OCI-M2 (cell line): Measurements from ENCODE around the gene ASPHD1.
"Not testable (repeated sequence)": the region's sequence is repeated elsewhere in the genome, so short reads cannot be mapped to it uniquely, and the experiment has no call there.

Experiments used
- DNase-seq: peaks from one replicate; lab custom pipeline; 2025; ENCODE audit not compliant: unreplicated experiment; lab: John Stamatoyannopoulos, UW

The ASPHD1 gene

GRCh38 chr16:29877266-29877961 lies 22.9 kb upstream of the ASPHD1 start:
- DNase-seq = no peak

GRCh38 chr16:29878172-29878571 lies 22.1 kb upstream of the ASPHD1 start:
- no peak for DNase-seq

- DNase-seq = no peak
These were observed 19.2 kb upstream of the ASPHD1 start for GRCh38 chr16:29881050-29881449.

GRCh38 chr16:29883987-29884386 lies 16.3 kb upstream of the ASPHD1 start:
- DNase-seq = no peak

GRCh38 chr16:29889372-29889771 lies 10.9 kb upstream of the ASPHD1 start:
- DNase-seq = not testable (repeated sequence)

- DNase-seq = no peak
These were observed 8.5 kb upstream of the ASPHD1 start for GRCh38 chr16:29891525-29892457.

- no peak for DNase-seq
These were observed 7.9 kb upstream of the ASPHD1 start for GRCh38 chr16:29892458-29892813.

- DNase-seq = no peak
These were observed 6.7 kb upstream of the ASPHD1 start for GRCh38 chr16:29893553-29893952.

- DNase-seq = no peak
These were observed 5.9 kb upstream of the ASPHD1 start for GRCh38 chr16:29894352-29894751.

GRCh38 chr16:29896841-29897240 lies 3.4 kb upstream of the ASPHD1 start:
- no peak for DNase-seq

GRCh38 chr16:29897333-29897732 lies 3.0 kb upstream of the ASPHD1 start:
- DNase-seq = no peak

- no peak for DNase-seq
These were observed 2.0 kb upstream of the ASPHD1 start for GRCh38 chr16:29898135-29898803.

GRCh38 chr16:29898804-29899515 lies 1.3 kb upstream of the ASPHD1 start:
- no peak for DNase-seq

GRCh38 chr16:29899516-29900101 lies 679 bp upstream of the ASPHD1 start, which contains the start of gene SEZ6L2:
SEZ6L2 (minus strand) TSS chr16:29899550; CDS start chr16:29899019, 531 bp downstream.
- no peak for DNase-seq

GRCh38 chr16:29900888-29901606 lies 759 bp downstream of the ASPHD1 start:
- no peak for DNase-seq

GRCh38 chr16:29901607-29901945 lies 1.3 kb downstream of the ASPHD1 start:
- no peak for DNase-seq

- no peak for DNase-seq
These were observed 3.3 kb downstream of the ASPHD1 start for GRCh38 chr16:29903590-29903989.

GRCh38 chr16:29904947-29905346 lies 4.7 kb downstream of the ASPHD1 start:
- no peak for DNase-seq

- no peak for DNase-seq
These were observed 5.4 kb downstream of the ASPHD1 start for GRCh38 chr16:29905668-29906067.
